ENCODE results near the gene WDR5.

GRCh38 chr9:134190232-134191121 lies 54.6 kb downstream of the WDR5 start:
- TF ChIP-seq CTCF (conservative IDR thresholded peaks at IDR 0.05; ENCODE audit: low read depth, low read length) (no peak), EZH2 (IDR thresholded peaks at IDR 0.05; ENCODE audit: borderline replicate concordance, low read depth, low read length, poor library complexity, severe bottlenecking) (no peak)

All from A673 (cell line).